Activated T-cell treated with anti-CD3 and anti-CD28 coated beads for 48 hours (primary cell): Measurements from ENCODE around the gene JAKMIP3.
A peak's percentile ranks its signal among the peaks of the same experiment; 100 is the strongest.

ENCODE experiments used
- DNase-seq: peaks from one replicate; pipeline ENCODE4 v3.0.0-alpha.2; 2020; ENCODE audit warnings: low read depth

JAKMIP3 gene

GRCh38 chr10:132065491-132066105 lies at the start of gene JAKMIP3:
JAKMIP3 (plus strand) TSS chr10:132065946; CDS start chr10:132104809, 38,863 bp downstream.
- no peak for DNase-seq

- no peak for DNase-seq
Measured at GRCh38 chr10:132016514-132016913, 49.2 kb upstream of the JAKMIP3 start.

GRCh38 chr10:132018446-132018845 lies 47.3 kb upstream of the JAKMIP3 start:
- DNase-seq: no peak

GRCh38 chr10:132019366-132019765 lies 46.4 kb upstream of the JAKMIP3 start:
- DNase-seq: no peak

- no peak for DNase-seq
Measured at GRCh38 chr10:132020456-132020855, 45.3 kb upstream of the JAKMIP3 start.

GRCh38 chr10:132021046-132021445 lies 44.7 kb upstream of the JAKMIP3 start:
- no peak for DNase-seq

GRCh38 chr10:132021504-132022143 lies 44.1 kb upstream of the JAKMIP3 start:
- no peak for DNase-seq

- no peak for DNase-seq
Measured at GRCh38 chr10:132022241-132022640, 43.5 kb upstream of the JAKMIP3 start.

- DNase-seq: peak; percentile 73
Measured at GRCh38 chr10:132023092-132023811, 42.5 kb upstream of the JAKMIP3 start.

- DNase-seq: no peak
Measured at GRCh38 chr10:132027423-132027983, 38.2 kb upstream of the JAKMIP3 start.

GRCh38 chr10:132028706-132029105 lies 37.0 kb upstream of the JAKMIP3 start:
- DNase-seq: no peak

GRCh38 chr10:132030898-132031463 lies 34.8 kb upstream of the JAKMIP3 start:
- no peak for DNase-seq

- no peak for DNase-seq
Measured at GRCh38 chr10:132033632-132034031, 32.1 kb upstream of the JAKMIP3 start.

- no peak for DNase-seq
Measured at GRCh38 chr10:132035476-132035875, 30.3 kb upstream of the JAKMIP3 start.

GRCh38 chr10:132036153-132036886 lies 29.4 kb upstream of the JAKMIP3 start:
- peak; percentile 11 for DNase-seq

GRCh38 chr10:132036887-132037675 lies 28.7 kb upstream of the JAKMIP3 start:
- DNase-seq: peak; percentile 8

- DNase-seq: no peak
Measured at GRCh38 chr10:132037676-132037975, 28.1 kb upstream of the JAKMIP3 start.

- no peak for DNase-seq
Measured at GRCh38 chr10:132039371-132039770, 26.4 kb upstream of the JAKMIP3 start.

GRCh38 chr10:132040046-132040445 lies 25.7 kb upstream of the JAKMIP3 start:
- no peak for DNase-seq

- DNase-seq: no peak
Measured at GRCh38 chr10:132041340-132041739, 24.4 kb upstream of the JAKMIP3 start.
